Measurements from ENCODE around the gene HEPH.

DNA sequence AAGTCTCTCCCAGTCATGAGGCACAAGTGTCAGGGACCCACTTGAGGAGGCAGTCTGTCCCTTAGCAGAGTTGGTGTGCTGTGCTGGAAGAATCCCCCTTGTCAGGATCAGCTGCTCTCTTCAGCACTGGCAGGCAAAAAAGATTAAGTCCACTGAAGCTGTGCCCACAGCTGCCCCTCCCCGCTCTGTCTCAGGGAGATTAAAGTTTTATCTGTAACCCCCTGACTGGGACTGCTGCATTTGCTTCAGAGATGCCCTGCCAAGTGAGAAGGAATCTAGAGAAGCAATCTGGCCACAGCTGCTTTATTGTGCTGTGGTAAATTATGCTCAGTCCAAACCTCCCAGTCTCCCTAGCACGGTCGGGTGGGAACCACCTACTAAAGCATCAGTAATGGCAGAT is 37.4 kb upstream of the HEPH start:
- TF ChIP-seq, protein P1, sequence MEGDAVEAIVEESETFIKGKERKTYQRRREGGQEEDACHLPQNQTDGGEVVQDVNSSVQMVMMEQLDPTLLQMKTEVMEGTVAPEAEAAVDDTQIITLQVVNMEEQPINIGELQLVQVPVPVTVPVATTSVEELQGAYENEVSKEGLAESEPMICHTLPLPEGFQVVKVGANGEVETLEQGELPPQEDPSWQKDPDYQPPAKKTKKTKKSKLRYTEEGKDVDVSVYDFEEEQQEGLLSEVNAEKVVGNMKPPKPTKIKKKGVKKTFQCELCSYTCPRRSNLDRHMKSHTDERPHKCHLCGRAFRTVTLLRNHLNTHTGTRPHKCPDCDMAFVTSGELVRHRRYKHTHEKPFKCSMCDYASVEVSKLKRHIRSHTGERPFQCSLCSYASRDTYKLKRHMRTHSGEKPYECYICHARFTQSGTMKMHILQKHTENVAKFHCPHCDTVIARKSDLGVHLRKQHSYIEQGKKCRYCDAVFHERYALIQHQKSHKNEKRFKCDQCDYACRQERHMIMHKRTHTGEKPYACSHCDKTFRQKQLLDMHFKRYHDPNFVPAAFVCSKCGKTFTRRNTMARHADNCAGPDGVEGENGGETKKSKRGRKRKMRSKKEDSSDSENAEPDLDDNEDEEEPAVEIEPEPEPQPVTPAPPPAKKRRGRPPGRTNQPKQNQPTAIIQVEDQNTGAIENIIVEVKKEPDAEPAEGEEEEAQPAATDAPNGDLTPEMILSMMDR (IDR thresholded peaks at IDR 0.05; ENCODE audit: borderline replicate concordance, extremely low read depth, low read length, poor library complexity, severe bottlenecking), result no peak
- no peak for TF ChIP-seq EZH2 (IDR thresholded peaks at IDR 0.05; ENCODE audit: borderline replicate concordance, low read depth, low read length, severe bottlenecking)
